NCI-H345 treated with DMSO at 0.1 percent for 48 hours (cell line): Measurements from ENCODE around the gene ARHGEF28.

ENCODE experiments used
- DNase-seq: peaks from one replicate; lab custom pipeline; 2025; ENCODE audit not compliant: unreplicated experiment; lab: John Stamatoyannopoulos, UW

Gene ARHGEF28

DNA sequence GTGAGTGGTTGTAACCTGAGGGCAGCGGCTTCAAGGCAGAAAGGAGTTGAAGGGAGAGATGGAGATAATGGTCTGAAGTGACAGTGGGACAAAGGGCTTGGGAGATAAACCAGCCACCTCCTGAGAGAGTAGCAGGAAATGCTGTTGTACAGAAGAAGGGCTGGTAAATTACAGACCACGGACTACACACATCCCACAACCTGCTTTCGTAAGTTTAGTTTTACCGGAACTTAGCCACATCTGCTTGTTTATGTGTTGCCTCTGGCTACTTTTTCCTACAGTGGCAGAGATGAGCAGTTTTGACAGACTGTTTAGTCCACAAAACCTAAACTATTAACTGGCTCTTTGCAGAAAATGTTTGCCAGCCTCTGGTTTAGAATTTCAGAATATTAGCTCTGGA lies 269.5 kb downstream of the ARHGEF28 start:
- DNase-seq, result no peak

DNA sequence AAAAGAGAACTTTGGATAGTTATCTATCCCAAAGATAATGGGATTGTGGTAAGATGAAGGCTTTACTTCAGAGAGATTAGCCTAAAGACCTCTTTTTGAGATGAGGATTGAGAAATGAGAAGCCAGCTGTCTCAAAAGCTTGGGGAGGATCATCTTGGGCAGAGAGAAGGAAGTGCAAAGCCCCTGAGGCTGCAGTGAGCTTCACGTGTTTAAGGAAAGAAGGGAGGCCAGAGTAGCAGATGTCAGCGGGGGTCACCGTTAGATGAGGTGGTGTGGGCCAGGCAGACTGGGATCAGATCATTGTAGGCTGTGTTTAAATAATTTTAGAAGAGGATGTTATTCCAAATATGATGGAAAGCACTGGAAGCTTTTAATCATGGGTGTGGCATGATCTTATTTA lies 270.1 kb downstream of the ARHGEF28 start:
- no peak for DNase-seq

DNA sequence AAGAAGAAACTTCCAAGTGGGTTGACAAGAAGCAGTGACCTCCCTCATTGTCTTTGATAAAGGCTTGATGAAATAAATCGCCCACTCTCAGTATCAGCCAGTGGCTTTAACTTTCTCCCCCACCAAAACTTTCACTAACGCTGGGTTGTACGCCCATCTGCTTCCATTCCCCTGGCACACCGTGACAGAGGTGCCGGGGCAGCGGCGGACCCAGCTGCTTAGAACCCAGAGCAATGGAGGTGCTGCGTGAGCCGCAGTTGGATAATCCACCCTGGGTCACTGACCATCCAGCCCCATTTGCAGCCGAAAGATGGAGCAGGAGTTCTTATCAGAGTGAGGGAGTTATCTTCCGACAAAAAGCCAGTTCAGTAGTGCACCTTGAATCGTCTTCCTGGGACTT lies 270.7 kb downstream of the ARHGEF28 start:
- DNase-seq, result no peak

DNA sequence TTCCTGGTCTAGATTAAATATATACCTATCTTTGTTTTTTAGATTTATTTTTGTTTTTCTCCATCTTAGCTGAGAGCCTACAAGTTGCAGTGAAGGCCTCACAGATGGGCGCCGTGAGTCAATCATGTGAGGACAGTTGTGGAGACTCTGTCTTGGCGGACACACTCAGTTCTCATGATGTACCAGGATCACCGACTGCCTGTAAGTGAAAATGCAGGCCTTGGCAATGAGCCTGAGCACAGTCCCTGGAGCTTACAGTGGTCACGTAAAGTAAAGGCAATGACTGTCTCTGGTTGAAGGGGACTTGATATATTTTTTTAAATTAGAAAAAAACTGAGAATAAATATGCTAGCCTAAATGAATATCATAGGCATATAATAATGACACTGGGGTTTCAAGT lies 271.9 kb downstream of the ARHGEF28 start:
- DNase-seq, result no peak

DNA sequence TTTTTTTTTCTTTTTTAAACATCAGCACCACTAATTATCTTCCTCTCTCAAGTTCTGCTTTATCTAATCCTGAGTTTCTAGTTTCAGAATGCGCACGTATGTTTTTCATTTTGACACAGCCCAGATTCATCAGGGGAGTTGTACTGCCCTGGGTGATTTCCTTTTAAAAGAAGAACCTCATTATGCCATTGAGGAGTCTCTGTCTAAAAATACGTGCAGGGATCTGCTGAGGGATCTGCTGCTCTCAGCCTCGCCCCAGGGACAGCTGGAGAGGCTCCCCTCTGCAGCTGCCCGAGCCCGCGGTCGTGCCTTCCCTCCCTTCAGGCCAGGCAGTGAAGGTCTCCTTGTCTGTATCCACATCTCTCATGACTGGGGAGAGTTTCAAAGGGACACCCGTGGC lies 273.1 kb downstream of the ARHGEF28 start:
- DNase-seq, result no peak

DNA sequence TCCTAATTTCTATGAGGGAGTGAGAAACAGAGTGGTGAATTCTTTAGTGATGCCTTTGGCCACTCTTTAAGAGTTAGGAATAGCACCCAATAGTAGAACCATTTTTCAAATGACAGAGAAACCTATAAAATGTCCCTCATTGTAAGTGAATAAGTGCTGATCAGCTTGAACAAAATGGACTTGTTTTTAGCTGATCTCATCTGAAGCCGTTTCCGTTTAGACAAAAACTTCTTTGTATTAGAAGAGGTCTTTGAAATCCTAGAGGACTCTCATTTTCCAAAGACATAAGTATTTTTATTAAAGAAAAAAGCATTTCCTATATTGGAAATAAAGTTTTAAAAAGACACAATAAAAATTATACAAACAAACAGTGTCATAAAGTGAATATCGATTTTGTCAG lies 273.9 kb downstream of the ARHGEF28 start:
- DNase-seq, result no peak

DNA sequence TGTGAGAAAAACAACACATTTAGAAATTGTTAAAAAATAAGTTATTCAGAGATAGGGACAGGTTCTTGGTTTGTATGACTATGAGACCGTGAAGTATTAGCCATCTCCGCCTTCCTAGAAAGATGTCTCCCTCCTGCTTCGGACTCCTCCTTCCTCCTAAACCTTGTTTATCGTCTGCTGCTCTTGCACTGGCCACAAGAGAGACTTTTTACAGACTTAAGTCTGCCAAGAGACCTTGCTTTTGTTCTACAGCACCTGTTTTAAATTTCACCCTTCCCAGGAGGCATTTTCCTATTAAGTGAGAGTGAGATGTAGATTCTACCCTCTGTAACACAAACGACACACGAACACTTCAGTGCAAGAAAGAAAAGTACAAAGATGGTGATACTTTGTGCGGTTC lies 274.6 kb downstream of the ARHGEF28 start:
- DNase-seq, result no peak

DNA sequence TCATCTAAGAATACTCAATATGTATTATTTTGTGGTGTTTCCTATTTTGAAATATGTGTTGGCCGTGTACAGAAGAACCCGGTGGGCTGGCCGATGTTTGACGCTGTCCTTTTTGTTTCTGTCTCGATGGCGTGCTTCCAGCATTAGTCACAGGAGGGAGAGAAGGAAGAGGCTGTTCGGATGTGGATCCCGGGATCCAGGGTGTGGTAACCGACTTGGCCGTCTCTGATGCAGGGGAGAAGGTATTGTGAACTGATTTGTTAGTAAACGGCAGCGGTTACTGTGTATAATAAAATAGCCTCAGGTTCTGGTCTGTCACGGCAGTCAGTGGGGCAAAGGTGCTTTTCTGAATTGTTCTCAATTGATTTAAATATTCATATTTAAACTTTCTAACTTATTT lies 275.0 kb downstream of the ARHGEF28 start:
- DNase-seq, result no peak

DNA sequence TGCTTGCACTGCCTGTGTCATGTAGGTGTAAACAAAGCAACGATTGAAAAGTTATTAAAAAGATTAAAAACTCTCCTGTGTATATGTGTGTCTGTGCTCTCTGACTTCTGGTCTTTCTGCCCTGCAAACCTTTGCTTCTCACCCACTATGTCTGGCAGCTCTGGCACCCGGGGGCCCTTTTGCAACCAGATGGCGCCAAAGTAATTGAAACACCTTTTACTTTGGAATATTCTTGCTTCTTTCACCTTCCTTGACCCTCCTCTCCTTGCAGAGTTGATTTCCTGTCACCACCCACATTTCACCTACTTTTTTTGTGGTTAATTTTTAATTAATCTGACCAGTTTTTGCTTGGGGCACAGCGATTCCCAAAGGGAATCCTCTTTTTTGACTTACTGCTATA lies 275.5 kb downstream of the ARHGEF28 start:
- no peak for DNase-seq

DNA sequence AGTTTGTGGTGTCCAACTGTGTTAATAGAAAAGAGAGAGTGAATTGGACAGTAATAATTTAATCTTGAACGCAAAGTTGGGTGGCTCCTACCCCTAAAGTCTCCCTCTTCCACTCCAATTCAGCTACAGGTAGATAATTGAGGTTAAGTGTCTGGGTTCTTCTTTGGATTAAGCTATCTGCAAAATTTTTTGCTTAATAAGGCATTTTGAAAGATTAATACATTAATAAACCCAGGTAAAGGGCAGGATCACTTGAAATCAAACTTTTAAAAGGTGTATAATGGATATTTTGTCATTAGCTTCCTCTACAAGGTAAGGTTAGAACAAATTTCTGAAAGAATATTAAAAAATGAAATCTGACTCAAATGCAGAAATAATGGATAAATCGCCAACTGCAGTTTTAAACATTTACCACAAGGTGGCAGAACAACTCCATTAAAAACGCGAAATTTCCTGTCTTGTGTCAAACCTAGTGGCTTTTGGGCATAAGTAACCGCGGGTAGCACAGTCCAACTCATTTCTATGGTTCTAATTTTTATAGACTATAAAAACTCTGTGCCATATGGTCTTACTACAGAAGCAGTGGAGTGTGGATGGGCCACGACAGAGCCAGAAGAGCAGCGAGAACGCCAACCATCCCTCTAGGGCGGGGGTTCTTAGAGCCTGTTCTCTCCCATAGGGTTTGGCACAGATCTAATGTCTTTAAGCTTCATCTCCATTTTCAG lies 276.5 kb downstream of the ARHGEF28 start:
- no peak for DNase-seq

DNA sequence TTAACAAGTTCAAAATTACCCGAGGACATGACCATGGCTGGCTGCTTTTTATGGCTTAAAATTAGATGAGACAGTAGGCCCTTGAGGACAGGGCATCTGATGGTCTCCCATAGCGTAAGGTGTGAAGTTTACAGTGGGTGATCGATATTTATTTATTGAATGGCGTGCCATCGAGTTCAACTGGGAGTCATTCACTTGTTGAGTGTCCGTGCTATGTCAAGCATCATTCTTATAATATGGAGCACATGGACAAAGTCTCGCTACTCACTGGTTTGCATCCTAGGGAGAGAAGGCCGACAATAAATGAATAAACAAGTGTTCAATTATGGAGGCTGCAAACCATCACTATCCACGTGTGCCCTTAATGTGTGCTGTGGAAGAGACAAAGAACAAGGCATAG lies 277.2 kb downstream of the ARHGEF28 start:
- no peak for DNase-seq

DNA sequence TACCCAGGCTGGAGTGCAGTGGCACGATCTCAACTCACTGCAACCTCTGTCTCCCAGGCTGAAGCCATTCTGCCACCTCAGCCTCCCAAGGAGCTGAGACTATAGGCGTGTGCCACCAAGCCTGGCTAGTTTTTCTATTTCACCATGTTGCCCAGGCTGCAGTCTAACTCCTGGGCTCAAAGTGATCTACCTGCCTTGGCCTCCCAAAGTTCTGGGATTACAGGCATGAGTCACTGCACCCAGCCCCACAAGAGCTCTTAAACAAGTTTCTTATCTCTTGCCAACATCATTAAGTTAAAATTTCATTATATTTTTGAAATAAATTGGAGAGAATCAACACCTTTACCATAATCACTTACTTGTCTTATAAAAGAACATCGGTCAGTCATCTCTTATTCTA lies 280.3 kb downstream of the ARHGEF28 start:
- no peak for DNase-seq

DNA sequence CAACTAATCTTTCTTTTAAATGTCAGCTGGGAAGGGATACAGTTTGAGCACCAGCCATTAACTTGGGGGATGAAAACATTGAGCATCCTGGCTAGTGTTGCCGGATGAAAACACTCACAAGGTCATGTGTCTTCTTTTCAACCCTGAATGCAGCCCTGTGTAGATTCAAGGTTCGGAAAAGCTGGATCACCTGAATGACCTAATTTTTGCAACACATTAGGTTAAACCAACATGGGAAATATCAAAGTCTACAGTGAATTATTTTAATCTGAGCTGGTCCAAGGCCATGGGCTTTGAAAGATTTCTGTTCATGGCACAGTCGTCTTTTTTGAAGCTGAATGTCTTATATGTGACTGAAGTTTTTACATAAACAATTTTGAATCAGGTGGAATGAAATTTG lies 281.2 kb downstream of the ARHGEF28 start:
- DNase-seq, result no peak

DNA sequence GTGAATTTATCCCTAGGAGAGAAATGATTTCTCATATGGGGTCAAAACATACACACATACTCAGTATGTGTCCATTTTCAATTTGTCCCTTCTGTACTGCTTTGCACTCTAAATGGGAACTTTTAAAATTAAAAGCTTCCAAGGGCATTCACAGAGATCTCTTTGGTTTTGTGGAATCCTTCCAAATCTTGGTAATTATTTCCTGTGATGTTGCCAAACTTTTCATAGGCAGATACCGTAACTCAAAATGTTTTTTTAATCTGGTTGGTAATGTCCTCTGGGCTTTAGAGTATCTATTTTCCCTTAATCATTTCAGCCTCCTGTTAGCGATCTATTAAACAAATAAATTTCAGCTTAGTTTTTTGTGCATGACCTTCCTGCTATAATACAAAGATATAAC lies 282.4 kb downstream of the ARHGEF28 start:
- no peak for DNase-seq

DNA sequence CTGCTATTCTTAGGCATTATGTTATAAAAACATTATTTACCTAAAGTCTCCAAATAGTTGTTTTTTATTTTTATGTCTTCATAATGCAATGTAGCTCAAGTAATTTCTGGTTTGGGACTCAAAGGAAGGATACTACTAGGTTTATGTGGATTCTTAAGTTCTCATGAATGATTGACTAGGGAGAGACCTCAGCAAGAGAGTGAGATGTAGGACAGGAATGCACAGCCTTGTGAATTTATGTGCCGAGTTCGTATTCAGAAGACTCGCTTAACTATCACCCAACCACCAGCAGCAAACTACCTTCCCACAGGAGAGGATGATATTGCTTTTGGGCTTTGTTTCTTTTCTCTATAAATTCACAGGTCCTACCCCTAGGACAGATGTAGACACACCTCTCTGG lies 282.9 kb downstream of the ARHGEF28 start:
- no peak for DNase-seq

DNA sequence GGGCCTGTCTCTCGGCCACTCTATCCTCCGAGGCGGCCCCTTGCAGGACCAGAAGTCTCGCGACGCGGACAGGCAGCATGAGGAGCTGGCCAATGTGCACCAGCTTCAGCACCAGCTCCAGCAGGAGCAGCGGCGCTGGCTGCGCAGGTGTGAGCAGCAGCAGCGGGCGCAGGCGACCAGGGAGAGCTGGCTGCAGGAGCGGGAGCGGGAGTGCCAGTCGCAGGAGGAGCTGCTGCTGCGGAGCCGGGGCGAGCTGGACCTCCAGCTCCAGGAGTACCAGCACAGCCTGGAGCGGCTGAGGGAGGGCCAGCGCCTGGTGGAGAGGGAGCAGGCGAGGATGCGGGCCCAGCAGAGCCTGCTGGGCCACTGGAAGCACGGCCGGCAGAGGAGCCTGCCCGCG lies 283.5 kb downstream of the ARHGEF28 start:
- no peak for DNase-seq

DNA sequence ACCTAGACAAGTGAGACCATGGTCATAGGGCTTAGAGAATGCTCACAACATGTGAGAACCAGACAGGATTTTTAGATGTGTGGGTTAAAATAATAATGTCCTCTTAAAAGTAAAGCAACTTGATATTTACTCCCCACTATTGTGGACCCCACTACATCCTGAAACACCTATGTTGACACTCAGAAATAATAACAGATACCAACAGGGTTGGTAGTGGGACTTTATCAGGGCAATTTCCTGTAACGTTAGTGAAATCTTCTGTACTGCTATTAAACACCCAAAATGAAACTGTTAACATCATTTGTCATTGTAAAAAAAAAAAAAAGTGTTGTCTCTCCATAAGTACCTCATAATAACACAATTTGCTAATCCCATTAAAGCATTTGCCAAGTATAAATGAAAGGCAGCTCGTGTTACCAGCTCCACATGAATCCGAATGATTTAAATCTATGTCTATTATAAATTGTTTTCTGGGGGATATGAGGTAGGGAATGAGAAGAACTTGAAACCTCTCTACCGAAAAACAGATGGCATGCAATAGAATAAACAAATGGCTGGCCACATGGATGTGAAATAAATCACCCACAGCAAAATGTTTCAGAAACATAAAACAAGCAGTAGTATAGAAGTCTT lies 285.9 kb downstream of the ARHGEF28 start:
- DNase-seq, result no peak

DNA sequence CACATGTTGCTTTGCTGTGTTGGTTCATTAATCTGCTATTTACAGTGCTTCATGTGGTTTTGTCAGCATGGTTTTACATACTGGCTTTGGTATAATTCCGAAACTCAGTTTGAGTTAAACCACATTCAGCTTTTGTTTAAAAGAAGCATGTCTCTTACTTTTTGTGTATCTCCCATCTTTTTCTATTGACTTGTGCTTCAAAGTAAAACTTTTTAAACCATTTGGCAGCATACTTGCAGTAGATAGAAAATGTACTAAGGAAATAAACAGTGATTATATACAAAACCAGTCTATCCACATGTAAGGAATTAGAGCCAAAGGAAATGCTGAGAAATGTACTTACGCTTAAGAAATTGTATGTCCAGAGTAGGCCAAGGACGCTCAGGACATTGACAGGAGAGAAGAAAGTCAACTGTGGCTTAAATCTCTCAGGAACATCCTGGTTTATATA lies 286.9 kb downstream of the ARHGEF28 start:
- no peak for DNase-seq

DNA sequence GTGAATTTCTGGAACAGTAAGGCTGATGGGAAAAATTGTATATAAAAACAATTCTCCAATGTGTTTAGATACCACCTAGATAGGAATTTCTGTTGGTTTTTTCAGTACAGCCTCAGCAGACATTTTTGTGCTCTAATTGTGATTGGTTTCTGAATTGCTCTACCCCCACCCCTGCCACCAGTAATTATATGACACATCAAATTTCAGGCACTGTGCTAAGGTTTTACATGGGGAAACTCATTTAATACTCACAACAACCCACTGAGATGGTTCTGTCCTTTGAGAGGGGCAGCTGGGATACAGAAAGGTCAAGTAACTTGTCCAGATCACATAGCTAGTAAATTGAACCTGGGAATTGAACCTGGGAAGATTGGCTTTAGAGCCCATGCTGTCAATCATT lies 288.0 kb downstream of the ARHGEF28 start:
- DNase-seq, result no peak

DNA sequence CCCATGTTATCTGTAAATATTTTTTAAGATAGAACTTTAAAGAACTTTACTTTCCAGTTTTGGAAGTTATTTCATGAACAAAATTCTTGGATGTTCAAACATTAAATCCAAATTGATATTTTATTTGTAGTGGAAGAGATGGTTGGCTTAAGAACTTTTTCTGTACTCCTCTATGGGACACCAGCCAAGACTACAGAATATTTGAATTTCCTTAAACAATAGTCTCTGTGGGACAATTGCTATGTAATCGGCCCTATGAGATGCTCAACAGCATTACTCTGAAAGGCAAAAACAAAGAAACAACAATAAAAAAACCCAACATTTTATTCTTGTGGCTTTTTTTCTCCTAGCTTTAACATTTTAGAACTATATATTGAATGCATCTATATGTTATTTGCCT lies 289.3 kb downstream of the ARHGEF28 start:
- DNase-seq, result no peak

DNA sequence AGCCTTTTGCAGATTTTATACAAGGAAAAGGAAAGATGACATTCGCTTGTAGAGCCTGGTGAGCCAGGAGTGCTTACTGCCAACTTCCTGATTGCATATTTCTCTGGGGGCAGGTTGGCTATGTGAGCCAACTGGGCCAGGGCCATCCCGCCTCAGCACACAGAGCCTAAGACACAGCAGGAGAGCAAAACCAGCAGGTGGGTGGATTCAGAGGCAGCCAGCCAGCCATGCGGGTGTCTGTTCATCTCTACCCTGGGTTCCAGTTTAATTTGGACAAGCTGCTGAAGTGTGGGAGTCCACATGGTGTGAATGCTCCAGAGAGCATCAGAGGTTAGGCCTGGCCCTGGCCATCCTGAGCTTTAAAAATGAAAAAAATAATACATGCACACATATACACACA lies 291.4 kb downstream of the ARHGEF28 start:
- DNase-seq, result no peak

DNA sequence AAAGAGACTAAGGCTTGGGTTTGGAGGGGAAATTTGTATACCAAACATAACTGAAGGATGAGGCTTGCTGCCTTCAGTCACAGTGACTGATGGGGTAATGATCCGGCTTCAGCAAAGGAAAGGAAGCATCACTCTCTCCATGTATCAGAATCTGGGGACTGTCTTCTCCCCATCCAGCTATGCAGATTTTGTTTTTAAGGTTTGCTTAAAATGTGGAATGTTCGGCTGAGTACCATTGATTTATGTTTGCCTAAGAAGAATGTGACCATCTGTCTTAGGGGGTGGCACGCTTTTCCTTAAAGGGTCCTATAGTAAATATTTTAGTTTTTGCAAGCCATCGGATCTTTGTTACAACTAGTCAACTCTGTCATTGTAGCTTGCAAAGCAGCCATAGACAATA lies 291.9 kb downstream of the ARHGEF28 start:
- no peak for DNase-seq

DNA sequence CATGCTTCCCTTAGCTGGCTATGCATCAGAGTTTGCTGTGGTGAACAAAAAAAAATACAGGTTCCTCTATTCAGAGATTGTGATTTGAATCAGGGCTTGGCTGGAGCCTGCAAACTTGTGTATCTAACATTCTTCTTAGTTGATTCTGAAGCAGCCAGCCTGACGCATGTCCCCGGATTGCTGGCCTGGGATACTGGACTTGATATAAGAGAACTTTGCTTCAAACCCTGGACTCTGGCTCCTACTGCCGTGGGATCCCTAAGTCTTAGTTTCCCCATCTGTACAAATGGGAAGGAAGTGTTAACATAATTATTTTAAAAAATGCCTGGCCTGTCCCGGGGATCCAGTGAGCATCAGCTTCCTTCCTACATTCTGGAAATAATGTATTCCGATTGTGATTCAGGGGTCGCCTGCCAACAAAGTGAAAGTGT lies 292.8 kb downstream of the ARHGEF28 start:
- DNase-seq, result no peak
